ENCODE data around the gene SYT6. TPM values are rescaled to one million over a fixed set of nuclear protein-coding genes. Genes with fewer than 3 reads are reported as not detected.

SYT6 gene
- total and polyA plus RNA-seq, 7 donors: 0.03 to 0.81 (median 0.34) TPM

DNA sequence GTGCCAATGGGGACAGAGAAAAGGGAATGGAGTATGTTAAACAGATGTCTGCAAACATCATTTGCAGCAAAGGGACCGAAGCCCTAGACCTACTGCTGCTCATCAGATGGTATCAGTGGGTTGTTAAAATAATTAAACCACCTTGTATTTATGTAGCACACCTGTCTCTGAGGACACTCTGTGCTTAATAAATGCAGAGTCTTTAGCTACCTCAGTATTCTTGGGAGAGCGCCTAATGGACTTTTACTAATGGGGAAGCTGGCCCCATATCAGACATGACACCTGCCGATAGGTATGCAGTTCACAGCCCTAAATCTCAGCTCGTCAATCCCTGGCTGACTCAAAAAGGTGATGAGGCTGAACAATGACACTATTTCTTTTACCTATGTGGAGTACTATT, 54.4 kb downstream of the SYT6 start:
- Histone ChIP-seq H3K36me3 (ENCODE audit: insufficient read depth in 1 of 2, low read depth in 1 of 2) (no peaks in the 10 kb centered on the region), H3K9me3 (no peaks in the 10 kb centered on the region), H3K27me3 (ENCODE audit: insufficient read depth in 3 of 3, low read length in 2 of 3) (no peaks in the 10 kb centered on the region), H3K4me3 (no peak overlapping the region), H3K4me1 (peaks cover 27% of the 10 kb centered on the region), H3K27ac (no peak overlapping the region)
- WGBS, 3 donors: 79 to 85% (median 84%) methylated on average over 4 of the region's 4 CpGs
- no peak for ATAC-seq
- intact Hi-C loops (cut with DNase I): no loop called here
- DNase-seq: no peak
- TF ChIP-seq, protein P1, sequence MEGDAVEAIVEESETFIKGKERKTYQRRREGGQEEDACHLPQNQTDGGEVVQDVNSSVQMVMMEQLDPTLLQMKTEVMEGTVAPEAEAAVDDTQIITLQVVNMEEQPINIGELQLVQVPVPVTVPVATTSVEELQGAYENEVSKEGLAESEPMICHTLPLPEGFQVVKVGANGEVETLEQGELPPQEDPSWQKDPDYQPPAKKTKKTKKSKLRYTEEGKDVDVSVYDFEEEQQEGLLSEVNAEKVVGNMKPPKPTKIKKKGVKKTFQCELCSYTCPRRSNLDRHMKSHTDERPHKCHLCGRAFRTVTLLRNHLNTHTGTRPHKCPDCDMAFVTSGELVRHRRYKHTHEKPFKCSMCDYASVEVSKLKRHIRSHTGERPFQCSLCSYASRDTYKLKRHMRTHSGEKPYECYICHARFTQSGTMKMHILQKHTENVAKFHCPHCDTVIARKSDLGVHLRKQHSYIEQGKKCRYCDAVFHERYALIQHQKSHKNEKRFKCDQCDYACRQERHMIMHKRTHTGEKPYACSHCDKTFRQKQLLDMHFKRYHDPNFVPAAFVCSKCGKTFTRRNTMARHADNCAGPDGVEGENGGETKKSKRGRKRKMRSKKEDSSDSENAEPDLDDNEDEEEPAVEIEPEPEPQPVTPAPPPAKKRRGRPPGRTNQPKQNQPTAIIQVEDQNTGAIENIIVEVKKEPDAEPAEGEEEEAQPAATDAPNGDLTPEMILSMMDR (IDR thresholded peaks at IDR 0.05): no peak

DNA sequence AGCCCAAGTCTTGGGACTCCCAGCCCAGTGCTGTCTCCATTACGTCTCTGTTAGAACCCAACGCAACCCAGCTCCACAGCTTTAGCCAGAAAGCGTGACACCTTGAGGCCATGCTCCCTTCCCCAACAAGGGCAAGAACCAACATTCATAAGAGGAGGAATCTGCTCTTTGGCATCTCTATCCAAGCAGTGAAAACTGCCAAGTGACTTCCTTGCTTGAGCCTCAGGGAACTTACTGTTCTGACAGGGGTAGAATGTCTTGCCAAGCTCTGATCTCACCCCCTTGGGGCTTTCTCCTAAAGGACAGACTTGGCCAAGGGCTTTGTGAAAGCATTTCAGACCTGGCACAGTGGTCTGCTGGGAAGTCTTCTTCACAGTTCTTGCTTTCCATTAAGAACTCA, 56.6 kb downstream of the SYT6 start:
- H3K4me3 ChIP-seq: no peak overlapping the region
- peaks cover 21% of the 10 kb centered on the region for H3K4me1 ChIP-seq
- no peaks in the 10 kb centered on the region for H3K27me3 ChIP-seq (ENCODE audit: insufficient read depth in 3 of 3, low read length in 2 of 3)
- TF ChIP-seq, protein P1 (IDR thresholded peaks at IDR 0.05): no peak
- H3K36me3 ChIP-seq (ENCODE audit: insufficient read depth in 1 of 2, low read depth in 1 of 2): no peaks in the 10 kb centered on the region
- WGBS, 3 donors: 34 to 82% (median 81%) methylated on average over 3 of the region's 3 CpGs
- intact Hi-C loops (cut with DNase I): no loop called here
- no peak for DNase-seq
- peak; percentile 52 to 83 (median 68) for ATAC-seq
- H3K9me3 ChIP-seq: no peaks in the 10 kb centered on the region
- no peak overlapping the region for H3K27ac ChIP-seq

DNA sequence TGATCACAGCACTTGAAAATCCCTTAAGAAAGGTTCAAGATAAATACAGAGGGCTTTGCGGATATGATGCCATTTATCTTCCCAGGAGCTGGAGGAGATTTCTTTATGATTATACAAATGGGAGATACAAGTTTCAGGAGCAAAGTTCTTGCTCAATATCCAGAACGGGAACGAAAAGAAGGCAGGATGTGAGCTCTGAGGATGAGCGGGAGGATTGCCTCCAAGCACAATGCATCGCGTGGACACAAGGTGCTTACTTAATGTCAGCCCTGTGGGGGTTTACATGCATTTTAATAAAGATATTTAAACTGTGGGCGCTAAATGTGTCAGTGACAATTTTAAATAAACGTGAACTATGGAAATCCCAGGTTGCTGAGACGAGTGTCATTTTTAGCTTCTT, 59.0 kb downstream of the SYT6 start:
- TF ChIP-seq, protein P1 (IDR thresholded peaks at IDR 0.05): no peak
- WGBS, 3 donors: 77 to 83% (median 81%) methylated on average over 9 of the region's 9 CpGs

DNA sequence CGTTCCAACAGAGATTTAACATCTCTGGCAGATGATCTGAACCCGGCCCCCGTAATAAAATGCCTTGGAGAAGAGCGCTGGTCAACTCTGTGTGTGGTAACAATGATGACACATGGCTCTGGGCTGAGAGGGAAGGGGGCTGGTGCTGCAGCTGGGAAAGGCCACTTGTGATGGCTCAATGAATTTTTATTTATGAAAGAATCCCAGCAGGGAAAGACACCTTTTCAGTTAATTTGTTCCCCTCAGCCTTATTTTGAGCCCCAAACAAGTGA, 59.4 kb downstream of the SYT6 start:
- no peak overlapping the region for H3K4me3 ChIP-seq
- no peaks in the 10 kb centered on the region for H3K9me3 ChIP-seq
- intact Hi-C loops (cut with DNase I): no loop called here
- WGBS, 3 donors: 38 to 41% (median 39%) methylated on average over 4 of the region's 4 CpGs
- DNase-seq (peak in 1 of 2 donors; percentile 56), ATAC-seq (peak in 3 of 4 donors; percentile 59 to 63 (median 62))
- H3K27me3 ChIP-seq (ENCODE audit: insufficient read depth in 3 of 3, low read length in 2 of 3): no peaks in the 10 kb centered on the region
- peaks cover 17% of the 10 kb centered on the region for H3K4me1 ChIP-seq
- no peaks in the 10 kb centered on the region for H3K36me3 ChIP-seq (ENCODE audit: insufficient read depth in 1 of 2, low read depth in 1 of 2)
- TF ChIP-seq, protein P1 (IDR thresholded peaks at IDR 0.05): no peak
- H3K27ac ChIP-seq: no peak overlapping the region

More for the DNA sequence above, 59.0 kb downstream of the SYT6 start:
- H3K9me3 ChIP-seq: no peaks in the 10 kb centered on the region
- no peaks in the 10 kb centered on the region for H3K36me3 ChIP-seq (ENCODE audit: insufficient read depth in 1 of 2, low read depth in 1 of 2)
- DNase-seq (no peak), ATAC-seq (no peak)
- H3K27me3 ChIP-seq (ENCODE audit: insufficient read depth in 3 of 3, low read length in 2 of 3): no peaks in the 10 kb centered on the region
- H3K4me3 ChIP-seq: no peak overlapping the region
- H3K27ac ChIP-seq: no peak overlapping the region
- H3K4me1 ChIP-seq: peaks cover 17% of the 10 kb centered on the region
- intact Hi-C loops (cut with DNase I): no loop called here

DNA sequence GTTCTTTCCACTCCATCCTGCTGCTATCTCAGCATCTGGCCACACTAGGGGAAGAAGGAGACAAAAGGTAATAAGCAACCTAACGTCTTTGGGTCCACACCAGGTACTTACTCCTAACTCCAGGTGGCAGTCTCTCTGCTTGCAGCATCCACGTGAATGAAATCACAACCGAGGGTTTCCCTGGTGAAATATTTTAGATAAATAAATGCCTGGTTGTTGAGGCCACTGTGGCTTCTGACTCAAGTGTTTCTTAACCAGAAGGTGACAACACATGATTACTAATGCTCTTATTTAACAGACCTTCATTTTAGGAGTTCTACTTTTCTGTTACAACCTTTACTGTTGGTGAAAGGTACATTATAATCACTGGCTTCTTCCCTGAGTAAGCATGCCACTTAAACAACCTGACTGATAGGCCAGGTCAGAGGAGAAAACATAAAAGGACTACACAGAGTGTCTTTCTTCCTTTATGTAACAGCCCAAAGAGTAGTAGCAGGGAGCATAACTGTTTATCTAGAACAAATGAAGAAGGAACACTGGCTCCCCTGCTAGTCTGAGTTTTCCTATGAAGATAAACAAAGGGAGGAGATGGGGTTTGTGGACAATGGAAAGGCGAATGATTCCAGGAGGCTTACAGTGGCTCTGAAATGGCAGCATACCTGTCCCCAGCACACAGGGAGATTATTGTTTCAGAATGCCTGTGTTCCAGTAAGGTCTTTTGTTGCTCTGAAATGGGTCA, 59.9 kb downstream of the SYT6 start:
- intact Hi-C loops (cut with DNase I): no loop called here
- WGBS, 3 donors: 82 to 86% (median 86%) methylated on average over 4 of the region's 4 CpGs
- Histone ChIP-seq H3K27me3 (ENCODE audit: insufficient read depth in 3 of 3, low read length in 2 of 3) (no peaks in the 10 kb centered on the region), H3K27ac (no peak overlapping the region), H3K36me3 (ENCODE audit: insufficient read depth in 1 of 2, low read depth in 1 of 2) (no peaks in the 10 kb centered on the region), H3K4me1 (peaks cover 17% of the 10 kb centered on the region), H3K4me3 (no peak overlapping the region), H3K9me3 (no peaks in the 10 kb centered on the region)
- ATAC-seq (peak; percentile 22 to 51 (median 38)), DNase-seq (no peak)
- TF ChIP-seq, protein P1 (IDR thresholded peaks at IDR 0.05): no peak
